HG03280 (cell line): ENCODE data around the gene BABAM2.

Experiments used
- ATAC-seq: cut with Tn5 transposase; IDR thresholded peaks from one replicate; pipeline ENCODE4 v1.9.1; 2021; ENCODE audit warnings: mild to moderate bottlenecking, moderate library complexity; ENCODE audit not compliant: unreplicated experiment

BABAM2 gene

DNA sequence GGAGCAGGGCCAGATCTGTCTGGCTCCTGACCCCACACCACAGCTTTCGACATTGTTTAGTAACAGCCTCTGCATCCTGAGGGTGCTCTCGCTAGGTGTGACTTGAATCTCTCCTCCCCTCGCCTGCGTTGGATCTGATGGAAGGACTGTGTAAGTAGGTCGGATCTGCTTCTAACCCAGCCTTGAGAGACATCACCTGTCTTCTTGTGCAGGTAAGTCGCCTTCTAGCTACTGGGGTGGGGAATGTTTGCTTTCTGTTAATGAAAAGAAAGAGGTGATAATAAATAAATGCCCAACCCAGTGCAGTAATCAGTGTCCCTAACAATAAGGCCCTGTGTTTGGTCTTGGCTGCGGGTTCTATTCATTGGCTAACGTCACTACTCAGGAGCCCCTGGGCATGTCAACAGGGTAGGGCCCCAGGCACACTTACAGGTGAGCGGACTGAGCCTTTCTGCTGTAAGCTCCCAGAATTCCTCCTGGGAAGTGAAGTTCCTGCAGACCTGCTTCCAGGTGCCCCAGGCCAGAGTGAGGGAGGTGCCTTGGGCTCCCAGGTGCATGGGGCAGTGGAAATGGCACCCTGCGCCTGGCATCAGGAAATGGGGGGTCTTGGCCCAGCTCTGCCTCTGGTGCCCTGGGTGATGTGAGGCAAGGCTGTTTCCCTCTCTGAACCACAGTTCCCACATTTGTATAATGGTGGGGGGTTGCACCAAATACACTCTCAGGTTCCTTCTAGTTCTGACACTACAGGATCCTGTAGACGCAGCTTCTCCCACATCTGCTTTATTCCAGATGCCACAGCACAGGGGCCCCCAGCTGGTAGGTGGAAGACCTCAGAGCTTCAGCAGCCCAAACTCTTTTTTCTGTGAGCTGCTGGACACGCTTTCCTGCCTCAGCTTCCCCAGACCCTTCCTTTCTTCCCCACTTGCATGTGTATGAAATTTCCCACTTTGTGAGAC lies 491.0 kb downstream of the BABAM2 start:
- no peak for ATAC-seq

- ATAC-seq: no peak
These were observed 492.2 kb downstream of the BABAM2 start for GRCh38 chr2:28382755-28383154.

DNA sequence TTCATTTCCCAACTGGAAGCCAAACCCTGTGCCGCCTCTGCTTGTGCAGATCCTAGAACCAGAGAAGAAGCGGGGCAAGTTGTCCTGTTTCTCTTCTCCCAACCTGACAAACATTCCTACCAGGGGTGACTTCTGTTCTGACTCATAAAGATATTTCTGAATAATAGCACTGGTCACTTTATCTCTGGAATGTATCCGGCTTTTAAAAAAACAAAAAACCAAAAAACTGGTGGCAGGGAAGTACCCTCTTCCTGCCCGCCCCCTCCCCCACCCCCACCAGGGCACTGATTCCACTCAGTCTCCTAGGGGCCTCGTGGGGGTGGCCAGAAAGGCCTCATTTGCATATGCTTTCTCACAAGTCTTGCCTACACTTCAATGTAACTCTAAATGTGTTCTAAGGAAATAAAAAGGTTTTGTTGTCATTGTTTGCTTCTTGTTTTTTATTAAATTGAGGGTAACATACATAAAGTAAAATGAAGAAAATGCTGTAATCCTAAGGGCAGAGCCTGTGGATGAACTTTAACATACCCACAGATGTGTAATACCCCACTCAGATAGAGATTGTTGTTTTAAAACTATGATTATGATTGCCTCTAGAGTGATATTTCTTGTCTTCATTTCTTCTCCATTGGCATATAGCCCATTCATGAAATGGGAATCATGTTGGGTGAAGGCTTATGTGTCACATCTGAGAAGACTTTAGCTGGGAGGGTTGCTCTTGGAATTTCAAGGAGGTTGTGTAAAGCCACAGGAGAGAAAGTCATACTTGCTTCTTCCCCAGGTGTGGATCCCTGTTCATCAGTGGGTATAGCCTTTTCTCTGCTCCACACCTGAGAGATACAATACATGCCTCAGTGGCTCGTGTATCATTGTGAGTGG lies 496.8 kb downstream of the BABAM2 start:
- ATAC-seq: no peak
